CD14-positive monocyte (primary cell): ENCODE data around the gene FGF14. TPM values are rescaled to one million over a fixed set of nuclear protein-coding genes. Genes with fewer than 3 reads are reported as not detected.

ENCODE experiments used
- DNase-seq, 3 donors: peaks; one replicate each; pipeline ENCODE4 v3.0.0-alpha.2; 2011 to 2022
- H2AFZ ChIP-seq: 2 replicates; pipeline ENCODE4 v1.6.0; 2012; ENCODE audit warnings: mild to moderate bottlenecking, low read depth, low read length, inconsistent platforms; ENCODE audit not compliant: insufficient read depth, poor library complexity, severe bottlenecking
- H3K27ac ChIP-seq, 2 donors: 1 replicate in 1 of 2; 2 replicates in 1 of 2; pipeline ENCODE4 v1.5.1; 2012 to 2013; ENCODE audit warnings: low read length in 2 of 2, control low read depth in 1 of 2, inconsistent platforms in 1 of 2, low read depth in 1 of 2, mild to moderate bottlenecking in 1 of 2
- H3K27me3 ChIP-seq, 2 donors: one replicate each; pipeline versions ENCODE4 v1.6.0 to v1.6.1; 2011 to 2013; ENCODE audit warnings: low read length in 2 of 2; ENCODE audit not compliant: control insufficient read depth in 2 of 2, insufficient read depth in 2 of 2
- H3K36me3 ChIP-seq, 2 donors: replicated peaks in 1 of 2; 1 replicate in 1 of 2; 2 replicates in 1 of 2; pipeline versions ENCODE4 v1.5.1 to v1.6.1; 2012 to 2013; ENCODE audit warnings: low read length in 2 of 2, control low read depth in 1 of 2, inconsistent platforms in 1 of 2, mild to moderate bottlenecking in 1 of 2; ENCODE audit not compliant: insufficient read depth in 2 of 2, control insufficient read depth in 1 of 2
- H3K4me1 ChIP-seq, 2 donors: 1 replicate in 1 of 2; 2 replicates in 1 of 2; pipeline versions ENCODE4 v1.5.1 to v1.6.1; 2012 to 2013; ENCODE audit warnings: low read length in 2 of 2, control low read depth in 1 of 2, inconsistent platforms in 1 of 2, mild to moderate bottlenecking in 1 of 2, moderate library complexity in 1 of 2; ENCODE audit not compliant: insufficient read depth in 2 of 2, control insufficient read depth in 1 of 2
- H3K4me2 ChIP-seq: replicated peaks from 2 replicates; pipeline ENCODE3; 2012; ENCODE audit warnings: low read length, moderate library complexity, mild to moderate bottlenecking; ENCODE audit not compliant: poor library complexity, severe bottlenecking; ENCODE audit errors: extremely low read depth
- H3K4me3 ChIP-seq, 3 experiments: fragments of 200-600 bp in 1 of 3; sonication (generic) in 1 of 3; replicated peaks in 1 of 3; 1 replicate in 2 of 3; 2 replicates in 1 of 3; pipeline ENCODE4 v1.5.1; 2011 to 2013; ENCODE audit warnings: low read length in 3 of 3, mild to moderate bottlenecking in 3 of 3, control low read depth in 2 of 3, low read depth in 2 of 3, inconsistent platforms in 1 of 3, moderate library complexity in 1 of 3
- H3K79me2 ChIP-seq: 2 replicates; pipeline ENCODE4 v1.6.0; 2012; ENCODE audit warnings: mild to moderate bottlenecking, control low read depth, inconsistent platforms, low read length, moderate library complexity; ENCODE audit not compliant: insufficient read depth
- H3K9ac ChIP-seq: 2 replicates; pipeline ENCODE4 v1.6.0; 2017; ENCODE audit warnings: low read length, mild to moderate bottlenecking; ENCODE audit not compliant: insufficient read depth, poor library complexity, severe bottlenecking
- H3K9me3 ChIP-seq, 2 donors: replicated peaks in 1 of 2; 1 replicate in 1 of 2; 2 replicates in 1 of 2; pipeline versions ENCODE4 v1.5.1 to v1.6.1; 2012 to 2013; ENCODE audit warnings: low read length in 2 of 2, control low read depth in 1 of 2; ENCODE audit not compliant: control insufficient read depth in 1 of 2, insufficient read depth in 1 of 2
- H4K20me1 ChIP-seq: 2 replicates; pipeline ENCODE4 v1.6.0; 2012; ENCODE audit warnings: mild to moderate bottlenecking, low read length, control low read depth, moderate library complexity; ENCODE audit not compliant: insufficient read depth
- H3K27ac Mint-ChIP-seq, 7 donors: one replicate each; pipeline ENCODE4 v1.8.0; 2020; ENCODE audit warnings: mild to moderate bottlenecking in 7 of 7, mixed read lengths in 7 of 7, moderate library complexity in 6 of 7, inconsistent platforms in 2 of 7
- H3K27me3 Mint-ChIP-seq, 3 donors: one replicate each; pipeline ENCODE4 v1.8.0; 2021 to 2022; ENCODE audit warnings: low read depth in 3 of 3, mild to moderate bottlenecking in 3 of 3, mixed read lengths in 3 of 3, moderate library complexity in 3 of 3, inconsistent platforms in 1 of 3
- H3K36me3 Mint-ChIP-seq, 2 donors: one replicate each; pipeline ENCODE4 v1.8.0; 2020; ENCODE audit warnings: mixed read lengths in 2 of 2, inconsistent platforms in 1 of 2, mild to moderate bottlenecking in 1 of 2
- H3K4me1 Mint-ChIP-seq: one replicate; pipeline ENCODE4 v1.8.0; 2020; ENCODE audit warnings: mild to moderate bottlenecking, mixed read lengths
- H3K4me3 Mint-ChIP-seq, 2 donors: one replicate each; pipeline ENCODE4 v1.8.0; 2020; ENCODE audit warnings: mild to moderate bottlenecking in 2 of 2, mixed read lengths in 2 of 2, moderate library complexity in 1 of 2
- H3K9me3 Mint-ChIP-seq, 7 donors: one replicate each; pipeline ENCODE4 v1.8.0; 2020 to 2022; ENCODE audit warnings: mixed read lengths in 7 of 7, mild to moderate bottlenecking in 6 of 7, moderate library complexity in 6 of 7, inconsistent platforms in 2 of 7
- CTCF ChIP-seq: fragments of 200-600 bp; IDR thresholded peaks from one replicate; pipeline ENCODE4 v1.8.0; 2022; ENCODE audit warnings: antibody characterized with exemption, mild to moderate bottlenecking
- WGBS: methylation state at CpG from one replicate; pipeline ENCODE4 v1.1.5; 2013; ENCODE audit warnings: missing lambda C conversion rate; ENCODE audit not compliant: insufficient coverage; 5-methylcytosine and 5-hydroxymethylcytosine counted together
- intact Hi-C, 2 donors: fragments of 100-400 bp; cut with micrococcal nuclease; formaldehyde crosslinking; loops; one replicate each; pipeline versions ENCODE4 v1.15.0 to v1.15.1; 2023
- polyA plus RNA-seq, 3 donors: library from polyadenylated mRNA; depleted of rRNA in 1 of 3; unstranded in 2 of 3; stranded (reverse) in 1 of 3; fragments of 300-500 nt in 2 of 3; fragments of >200 nt in 1 of 3; fragmentation: Illumina TruSeq in 2 of 3; gene quantifications; 1 replicate in 2 of 3; 2 replicates in 1 of 3; pipeline ENCODE4 v1.2.3, GENCODE V29; 2012 to 2021

The FGF14 gene
- polyA plus RNA-seq, 3 donors: not detected

- Histone ChIP-seq H3K4me2 (no peak overlapping the region), H3K9me3 (no peaks in the 10 kb centered on the region), H3K4me3 (no peak overlapping the region), H3K27me3 (no peaks in the 10 kb centered on the region), H3K79me2 (no peaks in the 10 kb centered on the region), H3K36me3 (no peaks in the 10 kb centered on the region), H3K27ac (no peak overlapping the region), H2AFZ (no peak overlapping the region), H3K9ac (no peak overlapping the region), H4K20me1 (no peaks in the 10 kb centered on the region), H3K4me1 (no peaks in the 10 kb centered on the region)
- DNase-seq: no peak
- intact Hi-C loops: no loop called here
- Mint-ChIP-seq H3K9me3 (no peaks in the 10 kb centered on the region), H3K27me3 (no peaks in the 10 kb centered on the region), H3K36me3 (no peaks in the 10 kb centered on the region), H3K27ac (no peak overlapping the region), H3K4me3 (no peak overlapping the region), H3K4me1 (no peaks in the 10 kb centered on the region)
- no peak for TF ChIP-seq CTCF
- WGBS: no CpG with 5 or more reads among the region's 1 CpG
These were observed 27.1 kb downstream of the FGF14 start for GRCh38 chr13:102374726-102375125.

- H3K4me3 ChIP-seq: no peak overlapping the region
- H3K36me3 Mint-ChIP-seq: no peaks in the 10 kb centered on the region
- DNase-seq: no peak
- no peak overlapping the region for H3K9ac ChIP-seq
- no peaks in the 10 kb centered on the region for H3K9me3 Mint-ChIP-seq
- no peak overlapping the region for H3K4me2 ChIP-seq
- H3K27me3 Mint-ChIP-seq: no peaks in the 10 kb centered on the region
- H3K9me3 ChIP-seq: no peaks in the 10 kb centered on the region
- H3K27ac ChIP-seq: no peak overlapping the region
- no peaks in the 10 kb centered on the region for H4K20me1 ChIP-seq
- no peak overlapping the region for H3K4me3 Mint-ChIP-seq
- intact Hi-C loops: no loop called here
- H3K27me3 ChIP-seq: no peaks in the 10 kb centered on the region
- TF ChIP-seq CTCF: no peak
- H2AFZ ChIP-seq: no peak overlapping the region
- no peaks in the 10 kb centered on the region for H3K4me1 Mint-ChIP-seq
- H3K79me2 ChIP-seq: no peaks in the 10 kb centered on the region
- H3K4me1 ChIP-seq: no peaks in the 10 kb centered on the region
- no peak overlapping the region for H3K27ac Mint-ChIP-seq
- H3K36me3 ChIP-seq: no peaks in the 10 kb centered on the region
These were observed 27.6 kb downstream of the FGF14 start for GRCh38 chr13:102374233-102374632.
